ENCODE results near the gene STRN3.
"Not testable (repeated sequence)": the region's sequence is repeated elsewhere in the genome, so short reads cannot be mapped to it uniquely, and the experiment has no call there.

STRN3 gene

DNA sequence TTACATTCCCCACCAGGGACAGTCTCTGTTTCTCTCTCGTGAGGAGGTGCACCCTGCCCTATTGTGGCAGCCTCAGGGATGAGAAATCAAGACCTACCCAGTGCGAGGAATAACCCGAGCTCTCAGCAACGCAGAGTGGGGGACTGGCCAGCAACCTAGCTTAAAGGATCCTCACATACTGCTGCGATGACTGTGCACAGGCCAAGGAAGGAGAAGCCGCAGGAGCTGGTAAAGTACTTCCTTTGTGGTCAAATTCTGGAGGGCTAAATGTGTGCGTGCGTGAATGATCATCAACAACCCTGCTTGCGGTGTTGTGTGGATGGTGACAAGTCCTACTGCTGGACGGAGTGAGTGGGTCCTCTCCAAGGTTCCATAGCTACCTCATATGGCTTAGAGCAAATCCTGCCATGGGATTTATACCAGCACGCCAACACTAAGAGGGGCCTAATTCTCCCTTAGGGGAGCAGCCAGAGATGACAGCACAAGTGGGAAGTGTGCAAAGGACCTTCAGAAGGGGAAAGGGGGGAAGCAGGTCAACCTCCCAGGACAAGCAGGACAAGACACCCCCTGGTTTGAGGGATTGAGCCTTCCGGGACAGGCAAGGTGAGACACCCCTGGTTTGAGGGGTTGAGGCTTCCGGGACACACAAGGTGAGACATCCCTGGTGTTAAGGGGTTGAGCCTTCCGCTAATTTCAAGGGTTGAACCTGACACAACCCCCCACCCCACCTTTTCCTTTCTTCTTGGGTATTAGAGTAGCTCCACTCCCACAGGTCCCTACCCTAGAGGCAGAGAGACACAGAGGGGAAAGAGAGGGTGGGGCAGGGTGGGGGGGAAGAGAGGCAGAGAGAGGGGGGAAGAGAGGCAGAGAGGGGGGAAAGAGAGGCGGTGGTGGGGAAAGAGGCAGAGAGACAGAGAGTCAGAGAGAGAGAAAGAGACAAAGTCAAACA, 59.5 kb downstream of the STRN3 start:
- peak; percentile 59 to 90 for DNase-seq

DNA sequence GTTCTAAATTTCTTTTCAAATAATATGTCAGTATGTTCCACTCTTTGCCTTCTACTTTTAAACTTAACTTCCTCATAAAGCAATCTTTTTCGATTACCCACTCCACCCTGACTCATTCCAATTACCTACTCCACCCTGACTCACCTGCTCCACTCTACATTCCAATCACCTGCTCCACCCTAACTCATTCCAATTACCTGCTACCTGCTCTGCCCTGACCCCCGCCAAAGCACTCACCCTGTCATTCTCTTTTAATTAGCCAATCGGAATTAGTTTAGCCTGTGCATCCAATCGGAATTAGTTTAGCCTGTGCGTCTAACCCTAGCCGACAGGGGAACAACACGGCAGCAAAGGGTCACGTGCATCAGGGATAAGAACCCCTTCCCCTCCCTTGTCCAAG, 60.3 kb downstream of the STRN3 start:
- peak; percentile 40 to 65 for DNase-seq

DNA sequence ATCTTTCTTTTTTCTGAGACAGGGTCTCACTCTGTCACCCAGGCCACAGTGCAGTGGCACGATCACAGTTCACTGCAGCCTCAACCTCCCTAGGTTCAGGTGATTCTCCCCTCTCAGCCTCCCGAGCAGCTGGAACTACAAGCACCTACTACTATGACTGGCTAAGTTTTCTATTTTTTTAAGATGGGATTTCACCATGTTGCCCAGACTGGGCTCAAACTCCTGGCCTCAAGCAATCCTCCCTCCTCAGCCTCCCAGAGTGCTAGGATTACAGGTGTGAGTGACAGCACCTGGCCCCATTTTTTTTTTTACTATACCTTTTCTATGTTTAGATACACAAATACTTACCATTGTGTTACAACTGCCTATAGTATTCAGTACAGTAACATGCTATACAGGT, 63.6 kb downstream of the STRN3 start:
- not testable (repeated sequence) for DNase-seq

DNA sequence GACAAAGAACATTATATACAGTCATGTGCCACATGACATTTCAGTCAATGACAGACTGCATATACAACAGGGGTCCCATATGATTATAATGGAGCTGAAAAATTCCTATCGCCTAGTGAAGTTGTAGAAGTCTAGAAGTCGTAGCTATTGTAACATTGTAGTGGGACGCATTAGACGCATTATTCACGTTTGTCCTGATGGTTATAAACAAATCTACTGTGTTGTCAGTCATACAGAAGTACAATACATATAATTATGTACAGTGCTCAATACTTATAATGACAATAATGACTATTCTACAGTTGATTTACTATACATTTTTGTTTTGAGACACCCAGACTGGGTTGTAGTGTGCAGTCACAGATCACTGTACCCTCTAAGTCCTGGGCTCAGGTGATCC, 64.8 kb downstream of the STRN3 start:
- no peak for DNase-seq

DNA sequence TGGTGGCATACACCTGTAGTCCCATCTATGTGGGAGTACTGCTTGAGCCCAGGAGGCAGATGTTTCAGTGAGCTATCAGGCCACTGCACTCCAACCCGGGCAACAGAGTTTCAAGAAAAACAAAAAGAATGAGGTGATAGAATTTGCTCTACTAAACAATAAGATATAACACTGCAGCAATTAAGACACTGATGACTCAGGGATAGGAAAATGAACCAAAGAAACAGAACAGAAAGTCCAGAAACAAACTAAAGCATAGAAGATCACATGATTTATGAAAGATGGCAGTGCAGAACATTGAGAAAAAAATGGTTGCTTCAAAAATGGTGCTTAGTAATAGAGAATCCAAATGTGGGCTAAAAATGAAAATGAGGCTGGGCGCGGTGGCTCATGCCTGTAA, 66.0 kb downstream of the STRN3 start:
- no peak for DNase-seq

DNA sequence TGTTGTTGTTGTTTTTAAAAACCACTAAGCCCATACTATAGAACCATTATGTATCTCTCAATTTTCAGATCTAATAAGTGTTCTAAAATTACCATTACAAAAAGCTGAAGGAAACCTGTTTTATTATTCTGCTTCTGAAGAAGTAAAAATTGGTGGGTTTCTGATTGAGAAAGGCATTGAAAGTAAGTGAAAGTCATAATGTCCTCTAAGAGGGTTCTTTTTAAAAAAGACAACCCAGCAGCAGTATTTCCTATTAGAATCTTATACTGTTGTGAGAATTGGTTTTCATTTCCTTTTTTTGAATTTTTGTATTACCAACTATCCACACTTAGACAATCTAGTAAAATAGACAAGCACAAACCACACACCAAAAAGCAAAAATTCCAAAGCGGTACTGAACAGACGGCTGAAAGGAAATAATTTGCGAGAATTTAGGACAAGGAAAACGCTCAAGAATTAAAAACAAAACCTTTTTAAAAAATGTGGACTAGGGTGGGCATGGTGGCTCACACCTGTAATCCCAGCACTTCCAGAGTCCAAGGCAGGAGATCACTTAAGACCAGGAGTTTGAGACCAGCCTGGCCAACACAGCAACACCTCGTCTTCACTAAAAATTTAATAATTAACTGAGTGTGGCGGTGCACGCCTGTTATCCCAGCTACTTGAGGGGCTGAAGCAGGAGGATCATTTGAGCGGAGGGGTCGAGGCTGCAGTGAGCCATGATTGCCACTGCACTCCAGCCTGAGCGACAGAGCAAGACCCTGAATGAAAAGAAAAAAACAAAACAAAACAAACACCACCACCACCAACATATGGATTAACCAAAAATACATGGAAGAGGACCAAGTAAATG, 67.4 kb downstream of the STRN3 start:
- DNase-seq, result no peak

DNA sequence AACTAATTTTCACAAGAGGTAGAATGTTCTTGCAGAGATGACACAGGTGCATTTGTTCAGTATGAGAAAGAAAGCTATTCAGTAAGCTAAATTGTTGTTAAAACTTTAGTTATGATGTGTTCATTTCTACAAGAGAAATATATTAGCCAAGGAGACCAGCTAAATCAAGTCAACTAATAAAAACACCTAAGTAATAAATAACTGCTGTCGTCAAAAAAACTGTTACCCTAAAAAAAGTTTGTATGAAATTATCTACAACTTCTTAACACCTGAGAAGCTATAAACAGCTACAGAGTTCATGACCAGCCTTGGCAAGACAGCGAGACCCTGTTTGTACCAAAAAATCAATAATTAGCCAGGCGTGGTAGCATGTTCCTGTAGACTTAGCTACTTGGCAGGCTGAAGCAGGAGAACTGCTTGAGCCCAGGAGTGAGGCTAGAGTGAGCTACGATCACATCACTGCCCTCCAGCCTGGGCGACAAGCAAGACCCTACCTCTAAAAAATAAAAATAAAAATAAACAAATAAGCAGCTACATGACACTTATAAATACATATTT, 68.3 kb downstream of the STRN3 start:
- DNase-seq, result no peak

DNA sequence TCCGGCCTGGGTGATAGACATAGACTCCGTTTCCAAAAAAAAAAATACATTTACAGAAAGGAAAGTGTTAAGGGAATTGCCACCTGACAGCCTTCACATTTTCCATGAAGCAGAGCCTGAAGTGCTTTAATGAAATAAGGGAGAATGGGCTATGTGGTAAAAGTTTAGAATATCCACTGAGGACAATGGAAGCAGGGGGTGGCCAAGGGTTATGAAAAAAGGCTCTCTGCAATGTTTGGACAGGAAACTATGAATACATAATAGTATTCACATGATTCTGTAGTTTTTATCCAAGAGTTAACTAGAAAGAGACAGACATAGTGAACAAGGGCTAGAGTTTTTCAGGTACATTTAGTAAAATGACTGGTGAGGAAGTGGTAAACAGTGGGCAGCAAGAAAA, 76.5 kb downstream of the STRN3 start:
- DNase-seq, result no peak

DNA sequence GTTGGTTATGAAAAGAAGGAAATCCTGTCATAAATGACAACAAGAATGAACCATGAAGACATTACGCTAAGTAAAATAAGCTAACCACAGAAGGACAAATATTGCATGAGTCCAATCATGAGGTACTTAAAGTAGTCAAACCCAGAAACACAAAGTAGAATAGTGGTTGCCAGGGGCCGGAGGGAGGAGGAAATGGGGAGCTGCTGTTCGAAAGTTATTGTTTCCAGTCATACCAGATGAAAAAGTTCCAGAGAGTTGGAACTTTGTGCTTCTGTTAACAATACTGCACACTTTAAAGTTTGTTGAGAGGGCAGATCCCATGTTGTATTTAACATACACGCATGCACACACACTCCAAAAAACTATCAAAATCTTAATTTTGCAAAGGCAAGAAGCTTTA, 82.5 kb downstream of the STRN3 start:
- DNase-seq, result no peak

DNA sequence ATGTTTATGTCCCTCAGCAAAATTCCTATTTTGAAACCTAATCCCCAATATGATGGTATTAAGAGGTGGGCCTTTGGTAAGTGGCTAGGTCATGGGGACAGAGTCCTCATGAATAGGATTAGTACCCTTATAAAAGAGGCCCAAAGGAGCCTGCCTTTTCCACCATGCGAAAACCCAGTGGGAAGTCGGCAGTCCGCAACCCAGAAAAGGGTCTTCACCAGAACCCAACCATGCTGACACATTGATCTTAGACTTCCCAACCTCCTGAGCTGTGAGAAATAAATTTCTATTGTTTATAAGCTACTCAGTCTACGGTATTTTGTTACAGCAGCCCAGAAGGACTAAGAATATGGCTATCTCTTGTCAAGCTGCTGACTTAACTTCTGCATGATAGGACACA, 85.3 kb downstream of the STRN3 start:
- no peak for DNase-seq

DNA sequence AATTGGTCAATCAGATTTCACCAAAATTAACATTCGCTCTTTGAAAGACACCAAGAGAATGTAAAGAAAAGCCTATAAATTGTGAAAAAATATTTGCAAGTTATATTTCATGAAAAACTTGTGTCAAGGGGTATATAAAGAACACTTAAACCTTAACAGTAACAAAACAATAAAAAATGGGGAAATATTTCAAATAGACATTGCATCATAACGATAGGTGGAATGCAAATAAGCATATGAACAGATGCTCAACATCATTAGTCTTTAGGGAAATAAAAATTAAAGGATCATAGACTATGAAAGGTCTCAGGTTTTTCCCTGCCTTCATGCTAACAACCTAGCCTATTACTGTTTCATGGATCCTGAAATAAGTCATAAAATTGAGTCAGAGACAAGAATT, 87.6 kb downstream of the STRN3 start:
- no peak for DNase-seq

DNA sequence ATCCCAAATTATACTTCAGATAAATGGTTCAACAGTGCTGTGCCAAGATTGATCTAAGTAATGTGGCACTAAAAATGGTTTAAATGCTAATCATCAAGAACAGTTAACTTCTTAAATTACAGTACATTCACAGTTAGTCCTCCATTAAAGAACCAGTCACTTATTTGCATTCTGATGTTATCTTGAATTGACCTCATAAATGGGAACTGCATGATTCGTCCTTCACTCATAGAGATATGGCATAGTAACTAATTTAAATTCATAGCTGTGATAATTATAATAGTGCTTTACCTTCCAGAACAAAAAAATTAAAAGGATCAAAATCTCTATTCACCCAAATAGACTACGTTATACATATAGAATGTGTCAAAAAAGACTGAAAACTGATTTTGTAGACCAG, 90.7 kb downstream of the STRN3 start:
- DNase-seq, result no peak

DNA sequence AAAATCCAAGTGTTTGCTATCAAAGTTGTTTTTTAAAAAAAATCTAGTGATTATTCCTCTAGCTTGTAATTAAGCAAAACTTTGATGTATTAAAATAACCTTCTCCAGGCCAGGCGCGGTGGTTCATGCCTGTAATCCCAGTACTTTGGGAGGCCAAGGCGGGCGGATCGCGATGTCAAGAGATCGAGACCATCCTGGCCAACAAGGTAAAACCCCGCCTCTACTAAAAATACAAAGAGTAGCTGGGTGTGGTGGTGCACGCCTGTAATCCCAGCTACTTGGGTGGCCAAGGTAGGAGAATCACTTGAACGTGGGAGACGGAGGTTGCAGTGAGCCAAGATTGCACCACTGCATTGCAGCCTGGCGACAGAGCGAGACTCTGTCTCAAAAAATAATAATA, 92.2 kb downstream of the STRN3 start:
- DNase-seq, result not testable (repeated sequence)

DNA sequence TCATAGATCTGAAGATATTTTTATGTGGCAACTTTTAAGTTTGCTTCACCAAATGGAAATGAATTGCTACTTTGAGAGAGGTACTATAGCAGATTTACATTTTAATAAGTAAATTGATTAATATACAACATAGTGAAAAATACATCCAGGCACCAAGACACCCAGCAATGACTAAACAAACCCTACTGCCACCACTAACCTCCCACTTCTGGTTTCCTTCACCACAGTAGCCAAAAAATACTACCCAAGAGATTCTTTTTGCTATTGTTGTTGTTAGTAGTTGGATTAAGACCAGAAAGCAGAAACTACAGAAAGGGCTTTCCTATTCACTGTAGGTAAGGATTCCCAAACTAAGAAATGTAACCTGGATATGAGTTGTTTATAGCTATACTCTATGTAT, 97.7 kb downstream of the STRN3 start:
- DNase-seq, result no peak

DNA sequence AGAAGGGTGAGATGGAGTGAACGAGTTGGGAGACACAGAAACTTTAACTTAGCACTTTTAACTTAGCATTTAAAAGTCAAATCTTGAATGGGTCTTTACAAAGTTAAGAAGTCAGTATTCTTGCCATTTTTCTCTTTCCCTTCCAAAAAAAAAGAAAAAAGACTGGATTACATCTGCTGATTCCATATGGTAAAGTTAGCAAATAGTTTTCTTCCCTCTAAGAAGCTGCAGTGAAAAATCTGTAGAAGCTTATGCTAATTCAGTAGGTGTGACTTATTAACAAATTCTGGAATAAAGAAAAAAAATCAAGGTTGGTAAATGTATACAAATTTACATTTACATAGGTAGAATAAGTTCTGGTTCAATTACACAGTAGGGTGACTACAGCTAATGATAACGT, 100.9 kb downstream of the STRN3 start:
- DNase-seq, result no peak

DNA sequence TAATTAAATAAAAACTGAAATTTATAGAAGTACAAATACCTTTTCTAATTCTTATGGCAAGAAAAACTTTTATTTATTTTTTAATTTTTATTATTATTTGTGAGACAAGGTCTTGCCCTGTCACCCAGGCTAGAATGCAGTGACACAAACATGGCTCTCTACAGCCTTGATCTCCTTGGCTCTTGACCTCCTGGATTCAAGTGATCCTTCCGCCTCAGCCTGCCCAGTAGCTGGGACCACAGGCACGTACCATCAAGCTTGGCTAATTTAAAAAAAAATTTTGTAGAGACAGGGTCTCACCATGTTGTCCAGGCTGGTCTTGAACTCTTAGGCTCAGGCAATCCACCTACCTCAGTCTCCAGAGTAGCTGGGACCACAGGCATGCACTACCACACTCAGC, 104.4 kb downstream of the STRN3 start:
- no peak for DNase-seq

DNA sequence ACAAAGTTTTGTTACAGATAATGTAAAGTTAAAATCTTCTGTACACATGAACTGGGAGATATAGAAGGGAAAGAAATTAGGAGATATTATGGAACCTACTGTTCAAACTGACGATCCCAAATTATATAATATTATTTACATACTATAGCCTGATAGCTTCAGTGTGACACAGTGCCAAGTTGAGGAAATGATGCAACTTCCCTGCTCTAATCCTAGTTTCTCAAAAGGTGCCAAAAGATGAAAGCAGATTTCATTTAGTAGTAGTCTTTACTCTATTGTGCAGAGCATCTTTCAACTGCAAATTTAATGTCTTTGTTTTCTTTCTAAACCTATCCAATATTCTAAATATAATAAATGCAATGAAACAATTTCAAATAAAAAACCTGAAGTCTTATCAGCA, 104.9 kb downstream of the STRN3 start:
- DNase-seq, result no peak

DNA sequence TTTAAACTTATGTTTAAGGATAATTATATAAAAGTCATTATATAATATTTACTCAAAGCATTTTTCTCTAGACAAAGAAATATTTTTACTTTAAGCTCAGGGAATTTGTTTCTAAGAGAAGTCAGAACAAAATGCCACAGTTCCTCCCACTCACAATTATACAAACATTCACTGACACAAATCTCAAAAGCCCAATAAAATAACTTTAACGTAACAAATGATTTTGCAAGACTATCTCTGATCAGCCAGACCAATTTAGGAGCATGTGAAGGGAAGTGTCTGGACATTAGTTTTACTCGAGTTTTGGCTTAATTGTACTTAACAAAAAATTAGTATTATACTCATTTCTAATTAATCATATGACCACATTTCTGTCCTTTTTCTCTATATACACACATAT, 110.6 kb downstream of the STRN3 start:
- DNase-seq, result no peak

DNA sequence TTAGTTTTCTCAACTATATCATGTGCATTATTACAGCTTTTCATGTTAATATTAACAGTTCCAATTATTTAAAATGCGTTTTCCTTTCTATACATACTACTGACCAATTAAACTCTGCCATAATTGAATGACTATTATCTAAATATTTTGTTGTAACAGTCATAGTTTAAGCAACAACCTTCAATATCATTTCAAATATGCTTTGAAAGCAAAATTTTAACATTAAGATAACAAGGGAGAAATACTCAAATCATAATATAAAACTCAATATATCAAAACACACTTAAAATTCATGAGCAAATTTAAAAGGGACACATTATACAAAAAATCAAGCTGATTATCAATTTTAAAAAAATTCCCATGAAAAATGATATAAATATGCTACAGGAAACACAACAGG, 111.4 kb downstream of the STRN3 start:
- no peak for DNase-seq

DNA sequence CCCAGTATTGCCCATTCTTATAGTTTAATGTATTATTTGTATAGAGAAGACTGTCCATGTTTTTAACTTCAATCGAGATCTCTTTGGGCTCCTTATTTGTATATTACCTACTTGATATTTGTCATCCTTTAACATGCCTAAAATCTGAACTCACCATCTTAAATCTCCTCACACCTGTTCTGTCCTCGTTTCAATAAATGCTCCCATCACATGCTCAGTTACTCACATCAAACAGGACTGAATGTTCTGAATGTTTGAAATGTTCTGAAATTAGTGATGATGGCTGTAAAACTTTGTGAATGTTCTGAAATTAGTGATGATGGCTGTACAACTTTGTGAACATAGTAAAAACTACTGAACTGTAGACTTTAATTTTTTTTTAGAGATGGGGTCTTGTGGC, 117.4 kb downstream of the STRN3 start:
- no peak for DNase-seq

DNA sequence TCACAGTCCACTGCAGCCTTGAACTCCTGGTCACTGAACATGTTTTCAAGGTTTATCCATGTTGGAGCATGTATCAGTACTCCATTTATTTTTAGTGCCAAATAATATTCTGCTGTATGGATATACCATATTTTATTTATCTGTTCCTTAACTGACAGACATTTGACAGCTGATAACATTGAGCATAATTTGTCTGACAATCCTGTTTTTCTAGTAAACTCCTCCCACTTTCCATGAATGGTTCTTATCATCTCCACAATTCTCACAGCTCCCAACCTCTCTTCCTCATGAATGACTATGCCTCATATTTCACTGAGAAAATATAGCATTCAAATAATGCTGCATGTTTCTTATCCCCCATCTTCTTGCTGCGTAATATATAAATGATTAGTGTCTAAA, 118.5 kb downstream of the STRN3 start:
- no peak for DNase-seq

DNA sequence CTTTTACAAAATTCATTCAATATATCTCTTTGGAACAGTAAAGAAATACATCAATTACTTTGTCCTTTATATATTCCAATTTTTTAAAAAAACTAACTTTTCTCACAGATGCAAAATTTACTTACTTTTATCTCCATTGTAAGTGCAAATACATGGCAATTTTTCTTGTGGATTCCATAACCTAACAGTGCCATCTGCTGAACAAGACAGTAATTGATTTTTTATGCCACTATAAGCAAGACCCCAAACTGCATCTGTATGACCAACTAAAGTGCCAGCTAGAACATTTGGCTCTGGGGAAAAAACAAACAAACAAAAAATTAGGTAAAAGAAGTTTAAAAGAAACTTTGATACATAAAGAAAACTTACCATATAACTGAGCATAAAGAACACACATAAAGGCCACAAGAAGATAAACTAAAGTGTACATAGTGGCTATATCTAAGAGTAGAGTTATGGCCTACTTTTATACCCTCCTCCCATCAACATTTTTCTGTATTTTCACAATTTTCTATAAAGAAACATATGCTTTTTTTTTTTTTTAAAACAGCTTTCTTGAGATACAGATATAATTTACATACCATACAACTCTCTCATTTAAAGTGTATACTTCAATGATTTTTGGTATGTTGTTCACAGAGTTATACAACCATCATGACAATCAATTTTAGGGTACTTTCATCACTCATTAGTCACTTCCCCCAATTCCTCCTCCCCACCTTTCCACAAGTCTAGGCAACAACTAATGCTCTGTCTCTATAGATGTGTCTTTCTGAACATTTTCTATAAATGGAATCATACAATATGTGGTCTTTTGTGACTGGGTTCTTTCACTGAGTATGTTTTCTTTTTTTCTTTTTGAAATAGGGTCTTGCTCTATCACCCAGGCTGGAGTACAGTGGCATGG, 119.2 kb downstream of the STRN3 start:
- peak in 1 of 2 experiments; percentile 35 for DNase-seq
